Fibroblast of gingiva (primary cell): ENCODE results near the gene PPT1.

Experiments
- DNase-seq: peaks from one replicate; pipeline ENCODE4 v3.0.0-alpha.2; 2011; ENCODE audit warnings: low read depth

The PPT1 gene

DNA sequence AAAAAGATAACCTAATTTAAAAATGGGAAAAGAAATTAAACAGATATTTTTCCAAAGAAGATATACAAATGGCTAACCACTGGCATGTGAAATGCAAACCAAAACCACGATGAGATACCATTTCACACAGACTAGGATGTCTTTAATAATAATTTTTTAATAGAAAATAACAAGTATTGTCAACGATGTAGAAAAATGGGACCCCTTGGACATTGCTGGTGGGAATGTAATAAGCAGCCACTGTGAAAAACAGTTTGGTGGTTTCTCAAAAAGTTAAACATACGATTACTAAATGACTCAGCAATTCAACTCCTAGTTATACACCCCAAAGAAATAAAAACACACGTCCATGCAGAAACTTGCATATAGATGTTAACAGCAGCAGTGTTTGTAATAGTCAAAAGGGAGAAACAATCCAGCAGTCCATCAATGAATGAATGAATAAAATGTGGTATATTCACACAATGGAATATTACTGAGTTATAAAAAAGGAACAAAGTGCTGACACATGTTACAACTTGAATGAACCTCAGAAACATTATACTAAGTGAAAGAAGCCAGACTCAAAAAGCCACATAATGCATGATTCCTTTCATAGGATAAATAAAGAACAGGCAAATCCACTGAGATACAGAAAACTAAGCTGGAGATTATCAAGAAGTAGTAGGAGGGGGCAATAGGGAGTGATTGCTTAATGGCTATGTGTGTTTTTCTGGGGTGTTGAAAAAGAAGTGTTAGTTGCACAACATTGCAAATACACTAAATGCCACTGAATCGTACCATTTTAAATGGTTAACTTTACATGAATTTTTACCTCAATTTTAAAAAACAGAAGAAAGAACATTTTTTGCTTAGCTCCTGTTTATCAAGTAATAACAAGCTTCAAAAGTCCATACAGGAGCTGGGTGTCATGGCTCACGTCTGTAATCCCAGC lies 4.1 kb downstream of the PPT1 start:
- no peak for DNase-seq

DNA sequence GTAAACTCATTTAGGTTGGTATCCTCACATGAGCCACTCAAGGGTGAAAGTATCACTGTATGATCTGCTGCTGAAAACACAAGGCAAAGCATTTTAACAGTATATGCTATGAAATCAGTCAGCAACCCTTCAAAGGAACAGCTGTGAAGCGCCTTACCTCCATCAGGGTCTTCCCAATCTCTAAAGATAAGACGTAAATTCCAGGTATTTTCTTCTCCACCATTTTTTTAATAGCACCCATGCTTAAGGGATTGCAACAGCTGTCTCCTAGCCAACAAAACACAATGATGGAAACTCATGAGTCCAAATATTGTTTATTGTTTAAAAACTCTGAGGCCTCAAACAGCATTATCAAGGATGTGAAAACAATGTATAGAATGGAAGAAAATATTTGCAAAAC lies 4.8 kb downstream of the PPT1 start:
- no peak for DNase-seq

DNA sequence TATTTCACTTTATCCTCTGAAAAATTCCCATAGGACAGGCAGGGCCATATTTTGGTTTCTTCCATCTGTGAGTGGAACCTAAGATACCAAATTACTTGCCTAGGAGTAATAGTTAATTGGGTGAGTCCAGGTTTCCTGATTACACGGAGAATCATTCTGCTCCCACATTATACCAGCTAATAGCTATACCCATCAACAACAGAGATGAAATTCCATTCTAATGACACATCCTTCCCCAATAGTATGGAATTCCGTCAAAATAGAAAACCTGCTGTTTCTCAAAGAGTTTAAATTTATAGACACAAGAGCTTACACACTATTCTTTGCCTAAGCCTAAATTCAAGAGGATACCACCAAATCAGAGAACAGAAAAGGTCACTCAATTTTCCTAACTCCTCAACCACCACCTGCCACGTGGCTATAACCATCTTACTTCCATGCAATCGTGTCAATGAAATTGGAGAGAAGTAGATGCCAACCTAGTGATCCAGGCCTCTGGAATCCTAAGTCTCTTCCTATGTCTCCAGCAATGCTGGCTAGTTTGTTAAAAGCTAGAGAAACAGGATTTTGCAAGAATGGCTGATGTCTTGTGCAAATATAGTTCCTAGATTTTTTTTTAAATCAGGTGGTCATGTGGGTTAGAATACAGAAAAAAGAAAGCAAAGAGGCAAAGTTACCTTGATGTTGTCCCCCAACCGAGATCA lies 6.2 kb downstream of the PPT1 start:
- DNase-seq: no peak

DNA sequence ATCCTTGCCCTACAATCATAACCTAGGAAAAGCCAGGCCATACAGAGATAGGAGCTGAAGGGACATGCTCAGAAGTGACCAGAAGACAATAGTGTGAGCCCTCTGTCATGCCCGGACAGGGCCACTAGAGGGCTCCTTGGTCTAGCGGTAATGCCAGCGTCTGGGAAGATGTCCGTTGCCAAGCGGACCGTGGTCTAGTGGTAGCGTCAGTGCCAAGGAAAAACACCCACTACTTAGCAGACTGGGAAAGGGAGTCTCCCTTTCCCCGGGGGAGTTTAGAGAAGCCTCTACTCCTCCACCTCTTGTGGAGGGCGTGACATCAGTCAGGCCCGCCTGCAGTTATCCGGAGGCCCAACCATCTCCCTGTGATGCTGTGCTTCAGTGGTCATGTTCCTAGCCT lies 12.3 kb downstream of the PPT1 start:
- DNase-seq: peak; percentile 46

DNA sequence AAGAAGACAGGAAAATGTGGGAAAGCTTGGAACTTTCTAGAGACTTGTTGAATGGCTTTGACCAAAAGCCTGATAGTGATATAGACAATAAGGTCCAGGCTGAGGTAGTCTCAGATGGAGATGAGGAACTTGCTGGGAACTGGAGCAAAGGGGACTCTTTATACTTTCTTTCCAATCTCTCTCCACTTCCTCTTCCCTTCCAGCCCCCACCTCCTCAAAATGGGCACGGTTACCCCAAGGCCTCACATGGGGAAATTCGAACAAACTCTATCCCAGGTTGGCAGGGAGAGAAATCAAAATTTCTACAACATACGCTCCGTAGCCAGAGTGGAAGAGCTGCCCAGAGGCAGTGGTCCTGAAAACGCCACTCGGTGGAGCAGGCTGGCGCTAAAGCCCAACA lies 15.2 kb downstream of the PPT1 start:
- no peak for DNase-seq

DNA sequence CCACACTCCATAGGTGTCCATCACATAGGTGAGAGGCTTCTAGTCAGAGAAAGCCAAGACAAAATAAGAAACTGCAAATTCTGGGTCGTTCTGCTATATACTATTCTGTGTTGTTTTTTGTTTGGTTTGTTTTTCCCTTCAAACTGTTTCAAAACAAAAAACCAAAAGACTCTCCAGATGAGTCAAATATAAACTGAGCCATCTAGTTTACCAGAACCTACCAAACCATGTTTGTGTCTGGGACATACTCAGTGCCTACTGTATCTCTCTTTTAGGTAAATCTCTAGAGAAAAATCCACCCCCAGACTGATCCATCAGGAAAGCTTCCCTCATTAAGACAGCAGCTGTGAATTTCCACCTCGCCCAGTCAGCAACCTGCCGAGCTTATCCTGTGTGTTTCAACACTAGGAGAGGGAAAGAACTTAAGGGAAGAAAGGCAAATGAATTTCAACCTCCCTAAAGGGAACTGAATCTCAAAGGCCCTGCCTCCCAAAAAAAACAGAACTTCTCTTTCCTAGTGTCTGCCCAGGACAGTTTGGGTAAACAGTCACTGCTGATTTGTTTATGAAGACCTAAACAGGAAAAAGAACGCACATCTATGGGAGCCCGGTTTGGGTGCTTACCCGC lies 17.2 kb downstream of the PPT1 start:
- DNase-seq: no peak

DNA sequence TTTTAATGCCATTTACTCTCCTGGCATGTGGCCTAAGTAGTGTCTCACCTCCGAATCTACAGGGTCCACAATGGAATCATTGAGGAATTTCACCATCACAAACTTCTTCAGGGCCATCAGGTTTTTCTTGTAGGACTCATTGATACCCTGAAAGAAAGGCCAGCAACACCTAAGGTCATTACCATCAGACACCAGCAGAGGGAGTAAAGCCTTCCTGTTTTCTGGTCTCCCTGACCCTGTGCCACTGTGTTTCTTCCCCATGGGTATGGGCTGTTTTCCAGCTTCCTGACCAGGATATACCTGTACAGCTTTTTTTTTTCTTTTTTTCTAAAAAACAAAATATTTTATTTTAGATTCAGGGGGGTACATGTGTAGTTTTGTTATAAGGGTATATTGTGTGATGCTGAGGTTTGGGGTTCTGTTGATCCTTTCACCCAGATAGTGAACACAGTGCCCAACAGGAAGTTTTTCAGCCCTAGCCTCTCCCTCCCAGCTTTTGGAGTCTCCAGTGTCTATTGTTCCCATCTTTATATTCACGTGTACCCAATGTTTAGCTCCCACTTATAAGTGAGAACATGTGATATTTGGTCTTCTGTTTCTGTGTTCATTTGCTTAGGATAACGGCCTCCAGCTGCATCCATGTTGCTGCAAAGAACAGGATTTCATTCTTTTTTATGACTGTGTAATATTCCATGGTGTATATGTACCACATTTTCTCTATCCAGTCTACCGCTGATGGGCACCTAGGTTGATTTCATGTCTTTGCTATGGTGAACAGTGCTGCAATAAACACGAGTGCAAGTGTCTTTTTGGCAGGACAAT lies 18.3 kb downstream of the PPT1 start:
- DNase-seq: peak; percentile 30

DNA sequence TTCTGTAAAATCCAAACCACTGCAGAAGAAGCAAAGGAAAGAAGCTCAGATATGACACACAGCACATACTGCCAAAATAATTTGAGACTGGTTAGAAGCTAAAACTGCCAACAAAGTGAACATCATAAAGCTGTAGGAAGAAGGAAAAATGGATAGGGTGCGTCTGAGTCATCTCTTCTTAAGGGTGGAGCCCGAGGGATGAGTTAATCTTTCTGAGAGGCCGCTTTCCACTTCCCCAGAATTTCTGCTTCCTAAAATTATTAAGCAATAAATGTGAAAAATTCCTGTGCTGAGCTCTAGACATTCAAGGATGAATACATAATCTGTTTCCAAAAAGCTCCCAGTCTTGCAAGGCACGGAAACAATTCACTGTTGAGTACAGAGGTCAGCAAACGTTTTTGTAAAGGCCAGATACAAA lies 20.1 kb downstream of the PPT1 start:
- peak; percentile 73 for DNase-seq

DNA sequence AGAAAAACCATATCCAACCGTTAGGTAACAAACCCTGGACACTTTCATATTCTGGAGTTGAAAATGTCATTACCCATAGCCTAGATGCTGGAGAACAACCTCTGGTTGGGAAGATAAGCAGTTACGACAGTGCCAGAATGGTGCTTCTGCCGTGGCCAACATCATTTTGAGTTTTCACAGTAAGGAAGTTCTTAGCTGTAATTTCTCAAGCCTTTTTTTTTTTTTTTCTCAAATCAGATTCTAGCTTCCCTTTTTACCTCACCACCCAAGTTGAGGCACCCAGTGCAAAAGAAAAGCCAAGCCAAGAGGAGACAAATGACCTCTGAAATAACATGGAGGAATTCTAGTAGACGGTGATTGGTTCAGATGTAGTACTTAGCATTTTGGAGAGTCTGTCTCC lies 21.8 kb downstream of the PPT1 start:
- no peak for DNase-seq

DNA sequence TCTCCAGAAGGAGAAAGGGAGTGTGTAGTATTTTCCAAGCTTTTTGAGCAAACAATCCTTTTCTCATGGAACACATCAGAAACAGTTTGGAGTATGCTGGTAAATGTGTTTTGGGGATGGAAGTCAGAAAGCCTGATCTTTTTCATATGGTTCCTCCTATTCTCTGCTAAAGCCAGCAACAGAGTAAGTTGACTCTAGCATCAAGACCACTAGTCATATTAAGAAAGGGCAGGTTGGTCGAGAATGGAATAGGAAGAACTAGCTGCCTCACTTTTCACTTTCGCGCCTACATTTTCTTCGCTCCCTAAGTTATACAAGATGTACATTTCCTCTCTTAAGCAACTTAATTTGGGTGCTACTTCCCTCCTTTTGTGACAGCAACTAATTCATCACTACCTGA lies 24.0 kb downstream of the PPT1 start:
- no peak for DNase-seq

DNA sequence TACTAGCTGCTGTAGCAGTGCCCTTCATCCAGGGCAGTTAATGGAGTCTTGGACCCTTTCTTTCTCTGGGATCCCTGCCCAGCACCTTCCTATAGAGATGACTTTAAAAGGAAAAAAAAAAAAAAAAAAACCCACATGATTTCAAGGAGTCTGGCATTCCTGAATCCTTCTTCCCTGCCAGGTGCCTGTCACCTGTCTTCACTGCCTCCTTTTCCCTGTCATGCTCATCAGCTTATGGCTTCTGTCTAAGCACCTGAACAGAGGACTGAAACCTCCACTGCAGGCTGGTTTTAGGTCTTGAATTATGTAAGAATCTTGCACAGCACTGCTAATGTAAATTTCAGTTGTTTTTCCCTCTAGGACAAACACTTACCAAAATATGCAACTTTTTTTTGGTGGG lies 24.9 kb downstream of the PPT1 start:
- no peak for DNase-seq

DNA sequence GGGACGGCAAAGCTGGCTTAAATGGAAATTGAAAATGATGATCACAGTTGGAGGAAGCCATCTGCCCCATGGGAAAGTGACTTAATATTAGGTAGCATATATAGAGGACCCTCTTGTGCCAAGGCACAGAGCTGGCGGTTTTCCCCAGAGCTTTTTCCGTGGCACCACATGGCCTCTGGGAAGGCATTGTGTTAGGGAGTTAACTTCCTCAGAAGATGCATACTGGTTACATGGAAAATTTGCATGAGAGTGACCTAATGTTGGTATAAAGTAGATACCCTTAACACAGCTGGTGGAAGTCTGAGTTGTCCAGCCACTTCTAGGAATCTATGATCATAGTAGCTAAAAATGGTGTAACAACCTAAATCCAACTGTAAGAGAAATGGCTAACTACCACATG lies 29.2 kb downstream of the PPT1 start:
- no peak for DNase-seq

DNA sequence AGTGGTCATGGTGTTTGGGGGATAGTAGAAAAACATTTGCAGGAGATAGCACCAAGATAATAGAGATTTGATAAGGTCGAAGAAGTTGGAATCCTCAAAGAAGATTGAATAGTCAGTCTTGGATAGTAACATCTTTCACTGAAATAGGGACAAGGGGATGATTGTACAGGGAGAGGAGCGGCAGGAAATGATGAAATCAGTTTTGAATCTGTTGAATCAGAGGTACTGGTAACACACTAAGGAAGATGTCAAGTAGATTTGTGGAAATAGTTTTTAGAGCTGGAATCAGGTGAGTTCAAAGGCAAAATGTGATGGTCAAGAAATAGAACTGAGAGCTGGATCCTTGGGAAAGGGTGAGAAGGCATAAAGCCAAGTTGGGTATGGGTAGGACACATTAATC lies 30.0 kb downstream of the PPT1 start:
- DNase-seq: no peak

DNA sequence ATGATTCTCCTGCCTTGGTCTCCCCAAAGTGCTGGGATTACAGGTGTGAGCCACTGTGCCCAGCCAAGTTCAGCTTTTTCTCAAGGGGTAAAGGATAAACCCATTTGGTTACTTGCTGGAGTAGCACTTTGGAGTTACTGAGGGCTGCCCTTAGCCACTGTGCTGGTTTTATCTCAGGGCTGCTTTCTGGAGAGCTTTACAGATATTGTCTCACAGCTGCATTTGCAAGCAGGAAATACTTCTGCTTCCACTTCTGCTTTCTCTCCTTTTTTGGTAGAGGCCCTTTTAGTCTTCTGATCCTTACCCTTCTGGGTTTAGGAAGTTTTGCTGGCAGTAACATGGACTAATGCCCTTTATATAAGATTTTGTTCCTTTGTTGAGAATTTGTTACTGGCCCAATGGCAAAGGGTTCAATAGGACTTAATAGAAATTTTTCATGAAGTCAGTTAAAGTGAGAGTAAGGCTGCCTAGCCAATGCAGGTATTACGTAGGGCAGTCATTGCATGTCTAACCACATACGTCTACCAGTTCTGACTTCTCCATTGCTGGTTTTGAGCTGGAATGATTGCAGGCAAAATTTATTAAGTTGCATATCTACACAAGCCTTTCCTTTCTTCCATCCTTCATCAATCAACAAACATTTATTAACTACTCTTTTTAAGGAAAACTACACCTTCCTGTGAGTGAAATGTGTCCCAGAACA lies 32.1 kb downstream of the PPT1 start:
- no peak for DNase-seq

DNA sequence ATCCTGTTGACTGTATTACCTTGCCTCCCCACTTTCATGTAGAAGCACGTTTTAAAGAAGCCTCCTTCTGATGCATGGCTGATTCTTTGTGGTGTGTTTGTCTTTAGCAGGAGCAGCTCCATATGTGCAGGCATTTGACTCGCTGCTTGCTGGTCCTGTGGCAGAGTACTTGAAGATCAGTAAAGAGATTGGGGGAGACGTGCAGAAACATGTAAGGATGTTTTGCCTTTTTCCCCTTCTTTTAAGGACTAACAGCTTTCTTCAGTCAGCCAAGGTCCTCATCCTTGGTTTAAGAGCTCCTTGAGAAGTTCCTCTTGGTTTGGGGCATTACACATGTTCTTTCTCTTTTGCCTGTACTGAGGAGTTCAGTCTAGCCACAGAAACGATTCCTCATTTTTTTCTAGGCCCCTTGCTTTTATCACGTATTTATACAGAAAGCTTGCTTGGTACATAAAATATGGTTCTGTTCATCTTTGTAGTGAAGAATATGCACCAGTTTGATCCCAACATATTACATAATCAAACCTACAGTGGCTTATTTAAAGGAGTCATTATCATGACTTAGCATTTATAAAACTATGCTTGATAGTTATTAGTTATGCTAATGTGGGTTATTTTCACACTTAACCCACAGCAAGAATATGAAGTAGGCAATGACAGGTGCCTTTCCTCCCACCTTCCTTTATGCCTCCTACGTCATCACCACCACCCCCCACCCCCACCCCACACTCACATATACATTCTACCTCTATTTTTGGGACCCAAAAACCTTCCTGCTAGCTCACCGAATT lies 36.9 kb downstream of the PPT1 start:
- no peak for DNase-seq

DNA sequence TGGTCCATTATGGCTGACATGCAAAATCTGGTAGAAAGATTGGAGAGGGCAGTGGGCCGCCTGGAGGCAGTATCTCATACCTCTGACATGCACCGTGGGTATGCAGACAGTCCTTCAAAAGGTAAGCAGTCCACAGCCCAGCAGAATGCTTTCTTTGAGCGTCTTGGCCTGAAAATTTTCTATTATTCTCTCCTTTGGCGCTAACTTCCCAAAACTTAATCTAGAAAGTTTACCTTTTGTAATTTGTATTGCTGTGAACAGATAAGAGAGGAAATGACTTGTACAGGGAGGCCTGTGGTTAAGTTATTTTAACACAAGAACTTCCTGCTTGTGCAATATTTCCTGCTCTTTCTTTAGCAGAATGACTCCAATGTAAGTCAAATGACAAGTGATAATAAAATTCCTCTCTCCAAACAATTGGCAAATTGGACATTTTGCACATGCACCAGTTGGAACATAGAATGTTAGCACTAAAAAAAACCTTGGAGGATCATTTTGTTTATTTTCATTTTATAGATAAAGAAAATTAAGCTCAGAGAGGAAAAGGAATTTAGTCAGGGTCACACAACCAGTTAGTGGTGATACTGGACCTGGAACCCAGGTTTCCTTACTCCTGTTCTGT lies 37.6 kb downstream of the PPT1 start:
- DNase-seq: no peak

DNA sequence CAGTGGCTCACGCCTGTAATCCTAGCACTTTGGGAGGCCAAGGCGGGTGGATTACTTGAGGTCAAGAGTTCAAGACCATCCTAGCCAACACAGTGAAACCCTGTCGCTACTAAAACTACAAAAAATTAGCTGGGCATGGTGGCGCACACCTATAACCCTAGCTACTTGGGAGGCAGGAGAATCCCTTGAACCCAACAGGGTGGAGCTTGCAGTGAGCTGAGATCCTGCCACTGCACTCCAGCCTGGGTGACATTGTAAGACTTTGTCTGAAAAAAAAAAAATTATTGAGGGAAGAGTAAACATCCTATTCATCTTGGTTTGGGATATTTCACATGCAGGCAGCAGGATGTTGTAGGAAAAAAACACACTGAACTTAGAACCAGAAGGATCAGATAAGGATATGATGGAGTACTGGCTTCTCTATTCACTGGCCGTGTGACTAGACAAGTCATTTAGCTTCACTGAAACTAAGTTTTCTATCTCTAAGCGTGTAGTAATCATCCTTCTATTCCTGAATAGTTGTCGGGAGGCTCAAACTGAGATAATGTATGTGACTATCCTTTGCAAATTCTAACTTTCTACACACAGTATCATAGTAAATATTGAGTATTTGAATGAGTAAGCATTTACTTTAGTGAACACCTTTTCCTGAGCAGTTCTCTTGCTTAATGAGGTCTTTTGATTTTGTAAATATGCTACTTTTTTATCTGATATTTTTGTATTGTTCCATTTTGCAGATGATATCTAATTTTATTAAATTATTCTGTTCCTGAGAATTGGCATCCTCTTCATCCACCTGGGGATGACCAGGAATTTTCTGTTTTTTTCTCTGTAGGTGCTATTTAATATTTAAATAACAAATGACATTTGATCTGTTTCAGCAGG lies 38.4 kb downstream of the PPT1 start:
- no peak for DNase-seq

DNA sequence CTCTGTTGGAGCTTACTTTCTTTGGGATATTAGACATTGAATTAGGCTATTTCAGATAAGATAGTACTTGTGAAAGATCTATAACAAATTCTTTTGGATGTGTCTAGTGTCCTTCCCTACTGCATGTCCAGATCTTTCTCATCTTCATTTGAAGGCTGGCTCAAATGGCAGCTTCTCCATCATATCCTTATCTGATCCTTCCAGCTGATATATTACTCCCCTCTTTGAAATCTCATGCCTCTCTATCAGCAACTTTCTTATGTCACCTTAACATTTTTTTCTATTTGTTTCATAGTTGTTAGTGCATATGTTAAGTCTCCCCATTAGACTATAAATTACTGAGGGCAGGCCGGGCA lies 39.0 kb downstream of the PPT1 start:
- no peak for DNase-seq

DNA sequence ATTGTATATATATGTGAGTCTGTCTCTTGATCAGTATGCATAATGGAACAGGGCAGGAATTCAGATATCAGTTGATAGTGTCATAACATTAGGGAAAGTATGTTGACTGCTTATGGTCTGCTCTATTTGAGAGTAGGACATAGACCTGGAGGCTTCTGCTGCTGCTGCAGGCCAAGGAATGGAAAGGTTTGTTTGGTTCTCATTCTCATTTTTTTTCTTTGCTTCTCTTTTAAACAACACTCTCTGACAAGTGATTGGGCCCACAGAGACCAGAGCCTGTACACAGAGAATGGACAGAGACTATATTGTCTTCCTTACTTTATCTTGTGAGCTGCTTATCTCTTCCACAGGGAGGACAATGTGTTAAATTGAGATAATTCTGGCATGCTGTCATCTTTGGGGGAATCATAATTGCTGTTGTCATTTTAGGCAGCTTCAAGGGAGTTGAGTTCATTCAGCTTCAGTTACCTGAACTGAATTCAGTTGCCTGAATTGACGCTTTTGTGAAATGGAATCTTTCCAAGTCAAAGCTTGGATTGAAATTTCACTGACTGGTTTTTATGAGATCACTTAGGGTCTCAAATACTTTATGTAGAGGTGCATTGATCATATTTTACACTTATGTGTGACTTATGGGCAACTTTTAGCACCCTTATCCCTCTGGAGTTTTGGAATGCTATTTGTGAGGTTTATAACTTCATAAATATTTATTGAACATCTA lies 39.6 kb downstream of the PPT1 start:
- DNase-seq: no peak
